ENCODE measurements around the gene SYNPR.

DNA sequence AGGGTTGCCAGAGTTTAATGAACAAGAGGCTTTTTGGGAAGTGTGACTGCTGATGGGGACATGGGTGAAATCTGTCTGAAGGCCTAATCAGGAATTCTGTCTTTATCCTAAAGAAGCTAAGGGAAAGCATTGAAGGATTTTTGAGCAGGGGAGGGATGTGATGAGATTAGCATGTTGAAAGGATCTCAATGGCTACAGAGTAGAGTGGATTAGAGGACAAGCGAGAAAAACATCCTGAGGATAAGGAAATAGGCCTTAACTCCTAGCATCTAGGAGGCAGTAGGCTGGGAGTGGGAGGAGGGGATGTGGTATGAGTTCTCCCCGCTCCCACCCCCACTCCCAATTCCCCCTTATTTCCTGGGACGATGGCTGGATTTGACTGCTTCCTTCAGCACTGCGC, 339.3 kb downstream of the SYNPR start:
- TF ChIP-seq POLR2A (IDR thresholded peaks at IDR 0.05) = no peak
- TF ChIP-seq, protein P1, sequence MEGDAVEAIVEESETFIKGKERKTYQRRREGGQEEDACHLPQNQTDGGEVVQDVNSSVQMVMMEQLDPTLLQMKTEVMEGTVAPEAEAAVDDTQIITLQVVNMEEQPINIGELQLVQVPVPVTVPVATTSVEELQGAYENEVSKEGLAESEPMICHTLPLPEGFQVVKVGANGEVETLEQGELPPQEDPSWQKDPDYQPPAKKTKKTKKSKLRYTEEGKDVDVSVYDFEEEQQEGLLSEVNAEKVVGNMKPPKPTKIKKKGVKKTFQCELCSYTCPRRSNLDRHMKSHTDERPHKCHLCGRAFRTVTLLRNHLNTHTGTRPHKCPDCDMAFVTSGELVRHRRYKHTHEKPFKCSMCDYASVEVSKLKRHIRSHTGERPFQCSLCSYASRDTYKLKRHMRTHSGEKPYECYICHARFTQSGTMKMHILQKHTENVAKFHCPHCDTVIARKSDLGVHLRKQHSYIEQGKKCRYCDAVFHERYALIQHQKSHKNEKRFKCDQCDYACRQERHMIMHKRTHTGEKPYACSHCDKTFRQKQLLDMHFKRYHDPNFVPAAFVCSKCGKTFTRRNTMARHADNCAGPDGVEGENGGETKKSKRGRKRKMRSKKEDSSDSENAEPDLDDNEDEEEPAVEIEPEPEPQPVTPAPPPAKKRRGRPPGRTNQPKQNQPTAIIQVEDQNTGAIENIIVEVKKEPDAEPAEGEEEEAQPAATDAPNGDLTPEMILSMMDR (IDR thresholded peaks at IDR 0.05) = no peak
